GM12872 (cell line): ENCODE measurements around the gene ATXN10.

Source experiments
- CTCF ChIP-seq: IDR thresholded peaks from 3 replicates; pipeline ENCODE4 v1.5.1; 2011; ENCODE audit warnings: low read depth, mild to moderate bottlenecking, low read length, moderate library complexity; ENCODE audit not compliant: insufficient read depth

ATXN10 gene

GRCh38 chr22:45671783-45672563, at the start of gene ATXN10:
ATXN10 (plus strand) TSS chr22:45671834; CDS start chr22:45672064, 230 bp downstream.
- TF ChIP-seq CTCF, result no peak

GRCh38 chr22:45621836-45622600, 49.6 kb upstream of the ATXN10 start:
- TF ChIP-seq CTCF, result no peak

- TF ChIP-seq CTCF, result no peak
Observed at GRCh38 chr22:45626198-45626651, 45.4 kb upstream of the ATXN10 start.

GRCh38 chr22:45627489-45628233, 44.0 kb upstream of the ATXN10 start:
- no peak for TF ChIP-seq CTCF

GRCh38 chr22:45628515-45628914, 43.1 kb upstream of the ATXN10 start:
- no peak for TF ChIP-seq CTCF

- no peak for TF ChIP-seq CTCF
Observed at GRCh38 chr22:45629469-45630089, 42.1 kb upstream of the ATXN10 start.
